NCI-H345 (cell line): ENCODE data around the gene RRP15.

Source experiments
- DNase-seq: peaks from one replicate; lab custom pipeline; 2025; lab: John Stamatoyannopoulos, UW

The RRP15 gene

GRCh38 chr1:218362418-218363076, 77.5 kb downstream of the RRP15 start:
- DNase-seq: no peak

- DNase-seq: peak; percentile 32
These were observed 78.0 kb downstream of the RRP15 start for GRCh38 chr1:218363141-218363540.

- DNase-seq: no peak
These were observed 79.1 kb downstream of the RRP15 start for GRCh38 chr1:218364028-218364710.

- DNase-seq: no peak
These were observed 80.3 kb downstream of the RRP15 start for GRCh38 chr1:218365226-218365999.

- DNase-seq: peak; percentile 94
These were observed 81.4 kb downstream of the RRP15 start for GRCh38 chr1:218366322-218367052.

- no peak for DNase-seq
These were observed 82.0 kb downstream of the RRP15 start for GRCh38 chr1:218367118-218367517.

GRCh38 chr1:218368686-218369085, 83.6 kb downstream of the RRP15 start:
- no peak for DNase-seq

GRCh38 chr1:218369688-218370511, 84.8 kb downstream of the RRP15 start:
- DNase-seq: no peak

GRCh38 chr1:218371927-218372672, 87.0 kb downstream of the RRP15 start:
- peak; percentile 86 for DNase-seq

GRCh38 chr1:218374401-218375353, 89.6 kb downstream of the RRP15 start:
- DNase-seq: no peak

- DNase-seq: no peak
These were observed 91.6 kb downstream of the RRP15 start for GRCh38 chr1:218376722-218377121.

GRCh38 chr1:218377143-218377660, 92.1 kb downstream of the RRP15 start:
- DNase-seq: no peak

- peak; percentile 66 for DNase-seq
These were observed 95.3 kb downstream of the RRP15 start for GRCh38 chr1:218380125-218380977.

- no peak for DNase-seq
These were observed 97.2 kb downstream of the RRP15 start for GRCh38 chr1:218382261-218382660.

- no peak for DNase-seq
These were observed 98.0 kb downstream of the RRP15 start for GRCh38 chr1:218383051-218383450.

- no peak for DNase-seq
These were observed 98.6 kb downstream of the RRP15 start for GRCh38 chr1:218383681-218384080.

GRCh38 chr1:218384581-218384993, 99.5 kb downstream of the RRP15 start:
- DNase-seq: peak; percentile 68
